ENCODE data around the gene RAB11FIP3. TPM values are rescaled to one million over a fixed set of nuclear protein-coding genes. Genes with fewer than 3 reads are reported as not detected.

Gene RAB11FIP3
- polyA plus RNA-seq, 1 of the 3 experiments (the other 2 are of a cell fraction) = 24.8 TPM

DNA sequence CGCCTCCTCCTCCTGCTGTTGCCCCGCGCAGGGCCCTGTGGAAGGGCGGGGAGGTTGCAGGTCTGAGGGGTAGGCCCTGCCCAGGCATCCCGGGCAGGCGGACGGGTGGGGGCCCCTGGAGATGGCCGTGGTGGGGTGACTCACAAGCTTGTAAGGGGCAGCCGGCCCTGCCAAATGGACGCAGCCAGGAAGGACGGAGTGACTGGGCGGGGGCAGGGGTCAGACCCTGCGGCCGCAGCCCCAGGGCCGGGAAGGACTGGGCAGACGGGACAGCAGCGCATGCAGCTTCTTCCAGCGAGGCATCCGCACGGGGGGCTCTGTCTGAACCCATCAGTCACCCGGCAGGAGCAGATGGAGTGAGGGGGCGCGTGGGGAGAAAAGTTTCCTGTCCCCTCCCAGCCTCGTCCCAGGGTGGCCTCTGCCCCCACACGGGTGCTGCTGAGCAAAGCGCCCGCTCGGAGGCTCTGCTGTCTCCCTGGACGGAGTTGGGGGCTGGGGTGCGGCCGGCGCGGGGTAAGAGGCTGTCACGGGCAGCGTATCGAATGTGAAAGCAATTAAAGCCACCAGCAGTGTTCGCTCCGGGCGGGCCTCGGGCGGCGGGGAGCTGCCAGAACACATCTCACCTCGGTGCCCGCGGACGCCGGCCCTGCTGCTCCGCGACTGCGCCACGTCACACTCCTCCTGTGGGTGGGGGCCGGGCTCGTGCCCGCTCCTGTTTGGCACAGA, 129.4 kb downstream of the RAB11FIP3 start:
- Histone ChIP-seq H4K20me1 (ENCODE audit: insufficient read depth) (no peaks in the 10 kb centered on the region), H3K4me3 (ENCODE audit: low read depth in 2 of 2, low read length in 1 of 2) (no peak overlapping the region), H3K4me1 (ENCODE audit: control insufficient read depth in 1 of 2, insufficient read depth in 2 of 2, low read depth in 1 of 2, low read length in 1 of 2) (peaks cover 0 to 9% of the 10 kb centered on the region in 2 experiments; a peak in 1 of 4 replicates), H3K79me2 (ENCODE audit: insufficient read depth) (no peaks in the 10 kb centered on the region), H3K27ac (ENCODE audit: low read depth in 2 of 2, low read length in 1 of 2) (no peak overlapping the region), H3K9me2 (no peaks in the 10 kb centered on the region), H3K4me2 (no peak overlapping the region), H3K36me3 (replicated peaks in 1 of 2; ENCODE audit: control insufficient read depth in 1 of 2, insufficient read depth in 2 of 2, low read length in 1 of 2) (peaks cover 0 to 14% of the 10 kb centered on the region in 2 experiments), H3F3A (replicated peaks; ENCODE audit: insufficient read depth) (peaks cover 2% of the 10 kb centered on the region), H3K27me3 (ENCODE audit: insufficient read depth) (peaks cover 15% of the 10 kb centered on the region), H3K9ac (no peak overlapping the region), H3K9me3 (no peaks in the 10 kb centered on the region), H2AFZ (ENCODE audit: low read depth) (no peak overlapping the region)
- TF ChIP-seq, protein P1, sequence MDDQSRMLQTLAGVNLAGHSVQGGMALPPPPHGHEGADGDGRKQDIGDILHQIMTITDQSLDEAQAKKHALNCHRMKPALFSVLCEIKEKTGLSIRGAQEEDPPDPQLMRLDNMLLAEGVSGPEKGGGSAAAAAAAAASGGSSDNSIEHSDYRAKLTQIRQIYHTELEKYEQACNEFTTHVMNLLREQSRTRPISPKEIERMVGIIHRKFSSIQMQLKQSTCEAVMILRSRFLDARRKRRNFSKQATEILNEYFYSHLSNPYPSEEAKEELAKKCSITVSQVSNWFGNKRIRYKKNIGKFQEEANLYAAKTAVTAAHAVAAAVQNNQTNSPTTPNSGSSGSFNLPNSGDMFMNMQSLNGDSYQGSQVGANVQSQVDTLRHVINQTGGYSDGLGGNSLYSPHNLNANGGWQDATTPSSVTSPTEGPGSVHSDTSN (IDR thresholded peaks at IDR 0.05) = no peak
- TF ChIP-seq RXRA (IDR thresholded peaks at IDR 0.05; ENCODE audit: borderline replicate concordance, low read depth) (no peak), CHD2 (IDR thresholded peaks at IDR 0.05; ENCODE audit: low read length, partially characterized antibody) (no peak), SIN3A (IDR thresholded peaks at IDR 0.05; ENCODE audit: borderline replicate concordance, low read depth, low read length) (no peak), NFIC (IDR thresholded peaks at IDR 0.05; ENCODE audit: borderline replicate concordance) (no peak), RAD21 (IDR thresholded peaks at IDR 0.05; ENCODE audit: low read length) (no peak), YY1 (IDR thresholded peaks at IDR 0.05; ENCODE audit: low read depth) (no peak), NRF1 (IDR thresholded peaks at IDR 0.05; ENCODE audit: low read depth, low read length) (no peak), POLR2AphosphoS5 (IDR thresholded peaks at IDR 0.05; ENCODE audit: low read depth, low read length) (no peak)
- TF ChIP-seq, protein P2, sequence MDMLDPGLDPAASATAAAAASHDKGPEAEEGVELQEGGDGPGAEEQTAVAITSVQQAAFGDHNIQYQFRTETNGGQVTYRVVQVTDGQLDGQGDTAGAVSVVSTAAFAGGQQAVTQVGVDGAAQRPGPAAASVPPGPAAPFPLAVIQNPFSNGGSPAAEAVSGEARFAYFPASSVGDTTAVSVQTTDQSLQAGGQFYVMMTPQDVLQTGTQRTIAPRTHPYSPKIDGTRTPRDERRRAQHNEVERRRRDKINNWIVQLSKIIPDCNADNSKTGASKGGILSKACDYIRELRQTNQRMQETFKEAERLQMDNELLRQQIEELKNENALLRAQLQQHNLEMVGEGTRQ (IDR thresholded peaks at IDR 0.05; ENCODE audit: borderline replicate concordance, low read depth, low read length) = no peak
- TF ChIP-seq, protein P3, sequence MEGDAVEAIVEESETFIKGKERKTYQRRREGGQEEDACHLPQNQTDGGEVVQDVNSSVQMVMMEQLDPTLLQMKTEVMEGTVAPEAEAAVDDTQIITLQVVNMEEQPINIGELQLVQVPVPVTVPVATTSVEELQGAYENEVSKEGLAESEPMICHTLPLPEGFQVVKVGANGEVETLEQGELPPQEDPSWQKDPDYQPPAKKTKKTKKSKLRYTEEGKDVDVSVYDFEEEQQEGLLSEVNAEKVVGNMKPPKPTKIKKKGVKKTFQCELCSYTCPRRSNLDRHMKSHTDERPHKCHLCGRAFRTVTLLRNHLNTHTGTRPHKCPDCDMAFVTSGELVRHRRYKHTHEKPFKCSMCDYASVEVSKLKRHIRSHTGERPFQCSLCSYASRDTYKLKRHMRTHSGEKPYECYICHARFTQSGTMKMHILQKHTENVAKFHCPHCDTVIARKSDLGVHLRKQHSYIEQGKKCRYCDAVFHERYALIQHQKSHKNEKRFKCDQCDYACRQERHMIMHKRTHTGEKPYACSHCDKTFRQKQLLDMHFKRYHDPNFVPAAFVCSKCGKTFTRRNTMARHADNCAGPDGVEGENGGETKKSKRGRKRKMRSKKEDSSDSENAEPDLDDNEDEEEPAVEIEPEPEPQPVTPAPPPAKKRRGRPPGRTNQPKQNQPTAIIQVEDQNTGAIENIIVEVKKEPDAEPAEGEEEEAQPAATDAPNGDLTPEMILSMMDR (IDR thresholded peaks at IDR 0.05) = no peak
- DNase-seq = no peak
- WGBS (ENCODE audit: low lambda C conversion rate) = 86% methylated on average over 37 of the region's 54 CpGs
- POLR2A ChIA-PET = no interaction called here
- CTCF ChIA-PET = interaction anchor here (1.2 to 2.1 kb wide), 2 partner anchors 8 to 10 kb away, joined by 3 to 7 read pairs; no protein-coding TSS in a partner anchor
